Motor neuron (in vitro differentiated cells): ENCODE data around the gene C19orf25. TPM values are rescaled to one million over a fixed set of nuclear protein-coding genes. Genes with fewer than 3 reads are reported as not detected.
A peak's percentile ranks its signal among the peaks of the same experiment; 100 is the strongest.
"Not testable (repeated sequence)": the region's sequence is repeated elsewhere in the genome, so short reads cannot be mapped to it uniquely, and the experiment has no call there.

Source experiments
- ATAC-seq, 8 experiments: fragments of 200-7000 bp; cut with Tn5 transposase; replicated peaks in 6 of 8; 2 replicates each; pipeline ENCODE4 v1.8.0; 2021; ENCODE audit warnings: mild to moderate bottlenecking in 8 of 8, moderate library complexity in 8 of 8
- H3K27ac ChIP-seq, 2 donors: fragments of 250-450 bp; sonication (Bioruptor Pico); 2 replicates each; pipeline ENCODE4 v1.9.0; 2021; ENCODE audit warnings: antibody characterized with exemption in 2 of 2, mild to moderate bottlenecking in 2 of 2, moderate library complexity in 1 of 2
- H3K4me1 ChIP-seq, 2 donors: fragments of 250-450 bp; sonication (Bioruptor Pico); replicated peaks in 1 of 2; 2 replicates each; pipeline ENCODE4 v1.6.1; 2021; ENCODE audit warnings: antibody characterized with exemption in 2 of 2, mild to moderate bottlenecking in 2 of 2, moderate library complexity in 1 of 2
- H3K4me3 ChIP-seq, 5 donors: fragments of 250-450 bp; sonication (Bioruptor Pico); 2 replicates each; pipeline ENCODE4 v1.9.0; 2021; ENCODE audit warnings: antibody characterized with exemption in 5 of 5, mild to moderate bottlenecking in 5 of 5, moderate library complexity in 4 of 5
- WGBS, 10 experiments: fragments of 450-650 bp; shearing (Covaris generic); methylation state at CpG; one replicate each; pipeline ENCODE4 v1.0.0; 2022; 5-methylcytosine and 5-hydroxymethylcytosine counted together
- in situ Hi-C, 9 experiments: fragments of 400-800 bp; cut with MboI; loops; one replicate each; pipeline ENCODE4 v1.15.0; 2021; ENCODE audit warnings: low sequenced_read_pairs in 9 of 9, low pct_unique_long_range_greater_than_20kb in 2 of 9; ENCODE audit not compliant: unreplicated experiment in 9 of 9
- total RNA-seq, 8 experiments: library from RNA; unstranded; fragments of 300-600 nt; gene quantifications; 2 replicates each; pipeline versions ENCODE4 v1.2.3 to v1.2.4, GENCODE V29; 2022

Gene C19orf25
- total RNA-seq, 8 experiments from 2014 or later: 27.2 to 34.3 (median 32.7) TPM

DNA sequence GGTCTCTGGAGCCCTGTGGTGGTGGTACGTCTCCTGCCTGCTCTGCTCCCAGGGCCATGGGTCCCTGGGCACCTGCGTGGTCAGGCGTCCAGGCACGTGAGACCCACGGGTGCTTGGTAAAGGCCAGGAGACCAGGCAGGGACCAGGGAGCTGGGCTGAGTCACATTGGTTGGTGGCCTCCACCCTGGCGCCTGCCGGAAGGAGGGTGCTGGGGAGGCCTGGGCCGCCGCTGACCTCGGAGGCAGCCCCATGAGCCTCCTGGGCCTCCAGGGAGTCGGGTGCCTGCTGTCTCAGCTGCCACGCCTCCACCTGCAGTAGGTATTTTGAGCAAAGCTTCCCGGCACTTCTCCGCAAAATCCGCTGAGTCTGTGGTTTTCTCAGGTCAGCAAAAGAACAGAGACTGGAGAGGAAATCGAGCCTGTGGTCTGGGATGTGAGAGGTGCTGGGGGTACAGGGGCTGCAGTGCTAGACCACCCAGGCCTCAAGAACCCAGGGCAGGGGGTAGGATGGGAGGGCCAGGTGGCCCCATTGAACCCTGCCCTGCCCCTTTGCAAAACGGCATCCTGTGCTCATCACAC, 41.3 kb upstream of the C19orf25 start:
- in situ Hi-C loops: no loop called here
- no peak overlapping the region for H3K27ac ChIP-seq
- 20 to 70% (median 52%) methylated on average over 1 to 5 of the region's 17 CpGs; no CpG with 5 or more reads in 6 of the 10 experiments for WGBS, 10 experiments
- no peaks in the 10 kb centered on the region for H3K4me1 ChIP-seq
- no peak overlapping the region for H3K4me3 ChIP-seq
- no peak for ATAC-seq

DNA sequence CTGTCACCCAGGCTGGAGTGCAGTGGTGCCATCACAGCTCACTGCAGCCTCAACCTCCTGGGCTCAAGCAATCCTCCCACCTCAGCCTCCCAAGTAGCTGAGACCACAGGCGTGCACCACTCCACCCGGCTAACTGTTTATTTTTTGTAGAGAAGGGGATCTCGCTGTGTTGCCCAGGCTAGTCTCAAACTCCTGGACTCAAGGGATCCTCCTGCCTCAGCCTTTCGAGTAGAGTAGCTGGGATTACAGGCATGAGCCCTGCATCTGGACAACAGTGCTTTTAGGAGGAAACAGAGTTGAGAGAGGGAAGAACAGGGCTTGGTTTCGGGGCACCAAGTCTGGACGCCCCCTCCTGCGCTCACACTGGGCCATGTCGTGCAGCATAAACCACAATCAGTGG, 40.8 kb upstream of the C19orf25 start:
- 0 to 100% (median 65%) methylated on average over 1 to 7 of the region's 8 CpGs; no CpG with 5 or more reads in 4 of the 10 experiments for WGBS, 10 experiments
- H3K4me1 ChIP-seq, in situ Hi-C loops, ATAC-seq, H3K4me3 ChIP-seq, H3K27ac ChIP-seq: not testable (repeated sequence)

DNA sequence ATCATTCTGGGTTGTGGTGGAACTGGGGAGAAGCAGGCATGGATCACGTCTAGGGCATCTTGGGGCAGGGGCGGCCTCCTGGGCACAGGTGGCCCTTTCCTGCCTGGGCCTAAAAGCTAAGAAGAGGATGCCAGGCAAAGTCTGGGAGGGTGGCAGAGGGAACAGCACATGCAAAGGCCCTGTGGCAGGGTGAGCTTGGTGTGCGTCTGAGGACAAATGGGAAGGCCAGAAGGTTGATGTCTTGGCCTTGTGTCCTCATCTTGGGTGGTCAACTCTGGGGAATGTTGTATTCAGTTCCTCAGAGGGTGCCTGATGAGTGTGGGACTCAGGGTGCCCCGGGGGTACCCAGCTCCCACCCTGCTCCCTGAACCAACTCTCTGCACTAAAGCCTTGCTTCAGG, 39.5 kb upstream of the C19orf25 start:
- in situ Hi-C loops: no loop called here
- Histone ChIP-seq H3K4me3 (no peak overlapping the region), H3K4me1 (peaks cover 0 to 2% of the 10 kb centered on the region in 2 donors), H3K27ac (no peak overlapping the region)
- no peak for ATAC-seq
- WGBS, 10 experiments: 17 to 100% (median 56%) methylated on average over 1 to 2 of the region's 4 CpGs; no CpG with 5 or more reads in 6 of the 10 experiments

DNA sequence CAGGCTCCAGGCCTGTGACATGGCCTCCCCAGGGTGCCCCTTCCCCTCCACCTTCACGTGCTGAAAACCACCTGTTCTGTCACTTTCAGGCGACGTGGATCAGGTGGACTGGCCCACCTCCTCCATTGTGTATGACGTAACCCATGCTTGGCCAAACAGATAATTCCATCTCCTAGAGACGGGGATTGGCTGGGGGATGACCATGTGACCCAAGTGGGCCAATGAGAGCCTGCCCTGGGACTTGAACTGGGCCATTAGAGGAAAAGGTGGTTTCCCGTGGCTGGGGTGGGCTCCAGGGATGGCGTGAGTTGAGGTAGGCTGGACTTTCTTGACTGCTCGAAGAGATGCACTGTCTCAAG, 37.4 kb upstream of the C19orf25 start:
- no peak for ATAC-seq
- H3K27ac ChIP-seq: no peak overlapping the region
- no peak overlapping the region for H3K4me3 ChIP-seq
- 45 to 81% (median 77%) methylated on average over 1 to 6 of the region's 8 CpGs; no CpG with 5 or more reads in 6 of the 10 experiments for WGBS, 10 experiments
- H3K4me1 ChIP-seq: peaks cover 0 to 10% of the 10 kb centered on the region in 2 donors
- in situ Hi-C loops: no loop called here

DNA sequence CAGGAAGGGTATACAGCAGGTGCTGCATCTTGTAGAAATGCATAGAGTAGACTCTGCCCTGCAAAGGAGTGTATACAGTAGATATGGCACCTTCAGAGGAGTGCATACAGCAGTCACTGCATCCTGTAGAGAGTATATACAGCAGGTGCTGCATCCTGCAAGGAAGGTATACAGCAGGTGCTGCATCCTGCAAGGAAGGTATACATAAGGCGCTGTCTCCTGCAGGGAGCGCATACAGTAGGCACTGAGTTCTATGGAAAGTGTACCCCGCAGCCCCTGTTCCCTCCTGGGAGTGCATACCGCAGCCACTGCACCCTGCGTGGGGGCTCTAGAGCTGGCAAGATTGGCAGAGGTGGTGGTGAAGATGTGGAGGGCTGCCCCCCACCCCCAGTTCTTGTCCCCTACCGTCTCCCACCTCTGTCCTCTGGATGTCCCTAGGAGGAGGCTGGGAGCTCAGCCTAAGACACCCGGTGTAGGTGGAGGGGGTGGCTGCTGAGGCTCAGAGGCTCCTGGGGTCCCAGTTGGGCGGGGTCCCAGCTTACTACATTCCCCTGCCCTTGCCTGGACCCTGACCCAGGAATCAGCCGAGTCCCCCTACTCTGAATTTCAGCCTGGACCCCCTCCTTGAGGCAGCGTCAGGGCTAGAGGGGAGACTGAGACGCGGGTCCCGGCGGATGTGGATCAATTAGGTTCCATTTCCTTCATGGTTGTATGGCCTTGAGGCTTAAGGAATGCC, 36.1 kb upstream of the C19orf25 start:
- no peak for ATAC-seq
- H3K4me1 ChIP-seq: peaks cover 0 to 10% of the 10 kb centered on the region in 2 donors
- no peak overlapping the region for H3K4me3 ChIP-seq
- H3K27ac ChIP-seq: no peak overlapping the region
- in situ Hi-C loops: no loop called here
- 30 to 87% (median 62%) methylated on average over 2 to 5 of the region's 14 CpGs; no CpG with 5 or more reads in 7 of the 10 experiments for WGBS, 10 experiments

DNA sequence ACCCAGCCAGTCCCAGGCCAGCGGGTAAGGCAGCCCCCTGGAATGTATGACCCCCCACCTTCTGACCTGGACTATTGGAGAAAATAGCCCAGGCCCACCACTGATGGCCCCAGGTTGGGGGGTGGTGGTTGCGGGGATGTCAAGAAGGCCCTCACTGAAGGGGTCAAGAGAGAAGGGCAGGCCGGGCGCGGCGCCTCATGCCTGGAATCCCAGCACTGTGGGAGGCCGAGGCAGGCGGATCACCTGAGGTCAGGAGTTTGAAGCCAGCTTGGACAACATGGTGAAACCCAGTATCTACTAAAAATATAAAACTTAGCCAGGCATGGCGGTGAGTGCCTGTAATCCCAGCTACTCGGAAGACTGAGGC, 35.3 kb upstream of the C19orf25 start:
- H3K4me3 ChIP-seq: no peak overlapping the region
- WGBS, 10 experiments: 16 to 83% (median 55%) methylated on average over 1 to 4 of the region's 10 CpGs; no CpG with 5 or more reads in 4 of the 10 experiments
- ATAC-seq: no peak
- peaks cover 0 to 10% of the 10 kb centered on the region in 2 donors for H3K4me1 ChIP-seq
- in situ Hi-C loops: no loop called here
- H3K27ac ChIP-seq: no peak overlapping the region

DNA sequence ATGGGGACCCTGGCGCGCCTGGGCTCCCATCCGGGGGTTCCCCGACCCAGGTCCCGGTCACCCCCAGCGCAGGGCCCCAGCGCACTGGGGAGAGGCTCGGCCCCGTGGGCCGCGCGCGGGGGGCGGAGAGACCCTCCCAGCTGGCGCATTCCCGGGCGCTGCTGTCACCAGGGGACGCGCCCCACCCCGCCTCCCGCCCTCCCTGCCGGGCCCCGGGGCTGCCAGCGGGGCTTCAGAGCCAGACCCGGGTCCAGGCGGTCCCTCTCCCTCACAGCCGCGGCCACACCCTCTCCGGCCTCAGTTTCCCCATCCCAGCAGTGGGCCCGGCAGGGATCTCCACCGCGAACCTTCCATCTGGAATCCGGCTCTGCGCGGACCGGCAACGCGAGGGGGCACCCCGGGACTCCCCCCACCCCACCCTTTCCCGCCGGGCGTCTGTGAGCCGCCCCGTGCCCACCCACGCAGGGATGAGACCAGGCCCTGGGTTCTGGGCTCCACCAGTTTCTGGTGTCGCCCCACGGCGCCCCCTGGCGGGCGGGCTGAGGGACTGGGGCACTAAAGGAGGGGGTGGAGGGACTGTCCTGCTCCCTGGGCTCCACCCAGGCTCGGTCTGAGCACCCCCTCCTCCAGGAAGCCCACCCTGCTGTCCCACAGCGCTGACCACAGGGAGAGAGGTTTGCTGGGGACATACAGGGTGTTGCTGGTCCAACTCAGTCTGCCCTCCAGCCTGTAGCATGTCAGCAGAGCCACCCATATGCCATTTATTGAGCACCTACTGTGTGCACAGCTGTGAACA, 34.7 kb upstream of the C19orf25 start:
- 5% methylated on average over 4 of the region's 52 CpGs; no CpG with 5 or more reads in 9 of the 10 experiments for WGBS, 10 experiments
- in situ Hi-C loops: no loop called here
- peak; percentile 55 to 67 (median 60) for ATAC-seq

DNA sequence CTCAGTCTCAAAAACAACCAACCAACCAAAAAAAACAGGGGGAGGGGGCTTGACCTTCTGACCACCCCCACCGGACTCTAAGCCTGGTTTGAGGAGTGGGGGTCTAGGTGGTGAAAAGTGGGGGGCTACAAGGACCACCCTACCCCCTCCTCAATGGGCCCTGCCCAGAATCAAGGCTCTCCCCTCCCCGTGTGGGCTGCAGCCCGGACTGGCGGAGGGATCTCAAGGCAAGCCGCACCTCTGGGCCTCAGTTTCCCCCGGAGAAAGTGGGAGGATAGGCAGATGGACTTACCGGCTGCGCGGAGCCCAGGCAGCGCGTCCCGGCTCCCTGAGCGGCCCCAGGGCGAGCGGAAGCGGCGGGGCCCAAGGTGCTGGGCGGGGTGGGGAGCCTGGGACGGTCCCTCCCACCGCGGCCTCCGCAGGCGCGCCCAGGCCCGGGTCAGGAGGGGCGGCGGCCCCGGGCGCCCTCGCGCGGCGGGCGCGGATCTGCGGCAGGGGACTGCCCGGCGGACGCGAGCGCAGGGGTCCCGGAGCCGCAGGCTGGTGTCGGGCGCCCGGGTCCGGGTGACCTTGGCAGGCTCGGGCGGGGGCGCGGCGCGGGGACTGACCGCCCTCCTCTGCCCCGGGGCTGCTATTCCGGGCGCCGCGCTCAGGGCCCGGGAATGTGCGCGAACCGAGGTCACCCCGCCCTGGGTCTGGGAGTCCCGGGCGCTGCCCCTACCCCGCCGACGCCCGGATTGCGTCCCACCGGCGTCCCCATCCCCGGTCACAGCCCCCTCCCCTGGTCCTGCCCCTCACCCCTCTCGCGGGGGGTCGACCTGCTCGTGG, 33.9 kb upstream of the C19orf25 start, which contains the start of gene ADAMTSL5:
TSS of gene ADAMTSL5 (minus strand) at position 349 of the 828 bp plus-strand sequence. CDS start 2,076 bp downstream, outside the sequence.
- H3K4me3 ChIP-seq: peak within 1 kb of the TSS in 3 of 5 donors; percentile 20 to 25 (median 24)
- in situ Hi-C loops: no loop called here
- H3K4me1 ChIP-seq: peaks cover 0 to 10% of the 10 kb centered on the region in 2 donors
- peak; percentile 36 to 77 (median 49) for ATAC-seq
- no peak within 1 kb of the TSS for H3K27ac ChIP-seq
- WGBS, 10 experiments: no CpG with 5 or more reads among the region's 78 CpGs

More for the DNA sequence above, 34.7 kb upstream of the C19orf25 start:
- Histone ChIP-seq H3K4me3 (peak overlapping the region in 3 of 5 donors; percentile 20 to 25 (median 24)), H3K27ac (no peak overlapping the region), H3K4me1 (peaks cover 0 to 10% of the 10 kb centered on the region in 2 donors)

DNA sequence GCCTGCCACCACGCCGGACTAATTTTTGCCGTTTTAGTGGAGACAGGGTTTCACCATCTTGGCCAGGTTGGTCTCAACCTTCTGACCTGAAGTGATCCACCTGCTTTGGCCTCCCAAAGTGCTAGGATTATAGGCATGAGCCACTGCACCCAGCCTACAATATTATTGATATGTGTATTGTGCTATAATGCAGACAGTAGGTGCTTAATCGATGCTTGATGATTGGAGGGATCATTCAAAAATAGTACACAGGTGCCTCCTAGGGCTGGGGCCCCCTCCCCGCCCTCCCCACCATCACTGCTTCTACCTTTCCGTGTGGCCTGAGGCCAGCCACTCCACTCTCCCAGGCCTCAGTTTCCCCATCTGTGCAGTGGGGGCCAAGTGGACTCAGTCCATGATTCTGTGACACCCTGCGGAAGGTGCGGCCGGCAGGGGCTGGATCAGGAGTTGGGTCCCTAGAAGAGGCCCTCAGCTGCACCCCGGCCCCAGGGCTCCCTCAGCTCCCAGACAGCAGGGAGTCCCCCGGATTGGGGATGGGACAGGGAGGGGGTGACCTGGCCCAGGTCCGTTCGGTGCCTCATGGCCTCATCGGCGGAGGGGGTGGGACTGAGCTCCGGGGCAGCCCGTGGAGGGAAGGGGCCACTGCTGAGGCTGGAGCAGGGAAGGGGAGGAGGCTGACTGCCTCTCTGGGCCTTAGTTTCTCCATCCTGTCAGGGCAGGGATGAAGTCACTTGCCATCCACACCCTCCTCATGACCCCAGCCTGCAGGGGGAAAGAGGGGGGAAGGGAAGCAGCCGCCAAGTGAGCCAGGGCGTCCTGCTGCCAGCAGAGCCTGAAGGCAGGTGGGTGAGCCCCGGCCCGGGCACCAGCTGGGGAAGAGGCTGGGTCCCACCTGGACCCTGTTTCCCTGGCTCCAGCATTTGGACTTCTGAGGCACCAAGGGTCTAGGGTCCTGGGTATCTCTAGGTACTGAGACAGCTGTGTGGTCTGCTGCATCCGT, 32.6 kb upstream of the C19orf25 start:
- in situ Hi-C loops: no loop called here
- ATAC-seq: no peak
- H3K4me1 ChIP-seq: peaks cover 4 to 15% of the 10 kb centered on the region in 2 donors
- 36 to 90% (median 75%) methylated on average over 4 to 6 of the region's 22 CpGs; no CpG with 5 or more reads in 6 of the 10 experiments for WGBS, 10 experiments
- no peak overlapping the region for H3K27ac ChIP-seq
- H3K4me3 ChIP-seq: no peak overlapping the region

DNA sequence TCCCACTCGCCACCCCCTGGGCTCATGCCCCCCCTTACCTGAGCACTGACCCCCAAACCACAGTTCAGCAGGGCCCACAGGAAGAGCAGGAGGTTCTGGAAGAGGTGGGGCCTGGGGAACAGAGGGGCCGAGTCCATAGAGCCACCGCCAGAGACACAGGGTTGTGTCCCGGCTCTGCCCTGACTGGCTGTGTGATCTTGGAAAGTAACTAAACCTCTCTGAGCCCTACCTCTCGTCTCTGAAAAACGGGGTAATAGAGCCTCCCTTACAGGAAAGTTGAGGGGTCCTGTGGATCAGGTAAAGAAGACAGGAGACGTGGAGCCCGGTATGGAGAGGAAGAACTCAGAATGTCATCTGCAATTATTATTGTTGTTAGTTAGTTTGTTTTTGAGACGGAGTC, 31.8 kb upstream of the C19orf25 start:
- Histone ChIP-seq H3K27ac (no peak overlapping the region), H3K4me1 (peaks cover 4 to 15% of the 10 kb centered on the region in 2 donors), H3K4me3 (no peak overlapping the region)
- 40 to 100% (median 56%) methylated on average over 1 to 2 of the region's 9 CpGs; no CpG with 5 or more reads in 6 of the 10 experiments for WGBS, 10 experiments
- in situ Hi-C loops: no loop called here
- ATAC-seq: no peak

DNA sequence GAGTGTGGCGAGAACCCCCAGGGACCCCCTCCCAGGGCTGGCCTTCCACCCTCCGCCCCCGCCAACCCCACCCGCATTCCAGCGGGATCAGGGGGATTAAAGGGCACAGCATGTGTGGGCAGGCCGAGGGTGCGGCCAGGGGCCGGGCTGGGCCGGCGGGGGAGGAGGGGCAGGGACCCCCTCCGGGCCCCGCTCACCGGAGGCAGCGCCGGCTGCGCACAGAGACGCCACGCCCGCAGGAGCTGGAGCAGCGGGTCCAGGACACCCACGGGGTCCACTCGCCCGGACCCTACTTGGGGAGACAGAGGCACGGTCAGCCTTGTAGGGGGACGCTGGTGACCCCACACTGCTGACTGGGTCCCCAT, 31.4 kb upstream of the C19orf25 start:
- in situ Hi-C loops: no loop called here
- no CpG with 5 or more reads among the region's 25 CpGs for WGBS, 10 experiments
- H3K4me3 ChIP-seq: no peak overlapping the region
- no peak for ATAC-seq
- H3K27ac ChIP-seq: no peak overlapping the region
- peaks cover 4 to 15% of the 10 kb centered on the region in 2 donors for H3K4me1 ChIP-seq
